ENCODE measurements around the gene SNRPD3. TPM values are rescaled to one million over a fixed set of nuclear protein-coding genes. Genes with fewer than 3 reads are reported as not detected.

Gene SNRPD3
- total RNA-seq, 1 donor from 2014 or later = 96.5 TPM

- no peak overlapping the region for H3K27ac Mint-ChIP-seq
- no peak overlapping the region for H3K4me3 Mint-ChIP-seq
- no peak for TF ChIP-seq CTCF (IDR thresholded peaks at IDR 0.05)
- intact Hi-C loops (cut with micrococcal nuclease) = no loop called here
- no peaks in the 10 kb centered on the region for H3K27me3 Mint-ChIP-seq
- ATAC-seq (ENCODE audit: low read depth) (peak; percentile 38), DNase-seq (no peak)
- no peaks in the 10 kb centered on the region for H3K9me3 Mint-ChIP-seq
- no peaks in the 10 kb centered on the region for H3K36me3 Mint-ChIP-seq (ENCODE audit: low read depth)
- ChIA-PET POLR2A (interaction anchor here (1.6 kb wide), 1 partner anchor 92 kb away, joined by 4 read pairs; no protein-coding TSS in a partner anchor), CTCF (no interaction called here)
- peaks cover 39% of the 10 kb centered on the region for H3K4me1 Mint-ChIP-seq
Measured at GRCh38 chr22:24516301-24516737, 39.5 kb upstream of the SNRPD3 start.

- Mint-ChIP-seq H3K9me3 (no peaks in the 10 kb centered on the region), H3K4me1 (peaks cover 35% of the 10 kb centered on the region), H3K36me3 (ENCODE audit: low read depth) (no peaks in the 10 kb centered on the region), H3K27ac (no peak overlapping the region), H3K4me3 (no peak overlapping the region), H3K27me3 (no peaks in the 10 kb centered on the region)
- intact Hi-C loops (cut with micrococcal nuclease) = no loop called here
- no peak for TF ChIP-seq CTCF (IDR thresholded peaks at IDR 0.05)
- ChIA-PET POLR2A (interaction anchor here (0.8 kb wide), 1 partner anchor 13 kb away, joined by 4 read pairs; no protein-coding TSS in a partner anchor), CTCF (interaction anchor here (1.3 kb wide), 1 partner anchor 14 kb away, joined by 3 read pairs; no protein-coding TSS in a partner anchor)
- no peak for ATAC-seq (ENCODE audit: low read depth)
- no peak for DNase-seq
Measured at GRCh38 chr22:24517446-24517845, 38.4 kb upstream of the SNRPD3 start.

GRCh38 chr22:24518228-24518627, 37.6 kb upstream of the SNRPD3 start:
- intact Hi-C loops (cut with micrococcal nuclease) = no loop called here
- Mint-ChIP-seq H3K9me3 (no peaks in the 10 kb centered on the region), H3K27ac (no peak overlapping the region), H3K4me1 (peaks cover 30% of the 10 kb centered on the region), H3K27me3 (no peaks in the 10 kb centered on the region), H3K36me3 (ENCODE audit: low read depth) (no peaks in the 10 kb centered on the region), H3K4me3 (no peak overlapping the region)
- ChIA-PET CTCF (interaction anchor here (1.3 kb wide), 1 partner anchor 15 kb away, joined by 3 read pairs; no protein-coding TSS in a partner anchor), POLR2A (interaction anchor here (0.8 kb wide), 1 partner anchor 14 kb away, joined by 4 read pairs; no protein-coding TSS in a partner anchor)
- ATAC-seq (ENCODE audit: low read depth) (no peak), DNase-seq (no peak)
- no peak for TF ChIP-seq CTCF (IDR thresholded peaks at IDR 0.05)

- DNase-seq (no peak), ATAC-seq (ENCODE audit: low read depth) (no peak)
- Mint-ChIP-seq H3K27ac (no peak overlapping the region), H3K27me3 (no peaks in the 10 kb centered on the region), H3K4me1 (peaks cover 30% of the 10 kb centered on the region), H3K9me3 (no peaks in the 10 kb centered on the region), H3K4me3 (no peak overlapping the region), H3K36me3 (ENCODE audit: low read depth) (no peaks in the 10 kb centered on the region)
- ChIA-PET POLR2A (no interaction called here), CTCF (no interaction called here)
- TF ChIP-seq CTCF (IDR thresholded peaks at IDR 0.05) = no peak
- intact Hi-C loops (cut with micrococcal nuclease) = no loop called here
Measured at GRCh38 chr22:24518771-24519485, 36.9 kb upstream of the SNRPD3 start.

- Mint-ChIP-seq H3K9me3 (no peaks in the 10 kb centered on the region), H3K4me3 (no peak overlapping the region), H3K27me3 (no peaks in the 10 kb centered on the region), H3K27ac (no peak overlapping the region), H3K36me3 (ENCODE audit: low read depth) (no peaks in the 10 kb centered on the region), H3K4me1 (peaks cover 28% of the 10 kb centered on the region)
- TF ChIP-seq CTCF (IDR thresholded peaks at IDR 0.05) = no peak
- ATAC-seq (ENCODE audit: low read depth) = no peak
- ChIA-PET POLR2A (no interaction called here), CTCF (no interaction called here)
- no peak for DNase-seq
- intact Hi-C loops (cut with micrococcal nuclease) = no loop called here
Measured at GRCh38 chr22:24519496-24519895, 36.3 kb upstream of the SNRPD3 start.

Data from activated B cell treated with CpG ODN at 0.5 μM for 24 hours (primary cell).